Endodermal cell (in vitro differentiated cells): ENCODE measurements around the gene OR4L1. TPM values are rescaled to one million over a fixed set of nuclear protein-coding genes. Genes with fewer than 3 reads are reported as not detected.
"Not testable (repeated sequence)": the region's sequence is repeated elsewhere in the genome, so short reads cannot be mapped to it uniquely, and the experiment has no call there.

Experiments used
- DNase-seq: peaks from one replicate; pipeline ENCODE4 v3.0.0-alpha.2; 2017
- H3K27ac ChIP-seq: 2 replicates; pipeline ENCODE4 v1.5.1; 2013; ENCODE audit warnings: mild to moderate bottlenecking, low read depth, low read length, moderate library complexity
- H3K27me3 ChIP-seq: 2 replicates; pipeline ENCODE4 v1.6.1; 2013; ENCODE audit warnings: mild to moderate bottlenecking, low read length, moderate library complexity; ENCODE audit not compliant: insufficient read depth, control insufficient read depth, poor library complexity, severe bottlenecking
- H3K36me3 ChIP-seq: 2 replicates; pipeline ENCODE4 v1.7.0; 2013; ENCODE audit warnings: mild to moderate bottlenecking, low read length, moderate library complexity; ENCODE audit not compliant: control insufficient read depth, insufficient read depth
- H3K4me1 ChIP-seq: one replicate; pipeline ENCODE4 v1.7.0; 2013; ENCODE audit warnings: low read length; ENCODE audit not compliant: control insufficient read depth, insufficient read depth
- H3K4me3 ChIP-seq: 2 replicates; pipeline ENCODE4 v1.5.1; 2013; ENCODE audit warnings: mild to moderate bottlenecking, low read length, moderate library complexity
- H3K9ac ChIP-seq: 2 replicates; pipeline ENCODE4 v1.6.1; 2013; ENCODE audit warnings: mild to moderate bottlenecking, low read length, moderate library complexity; ENCODE audit not compliant: poor library complexity, severe bottlenecking; ENCODE audit errors: extremely low read depth
- H3K9me3 ChIP-seq: 2 replicates; pipeline ENCODE4 v1.6.1; 2013; ENCODE audit warnings: mild to moderate bottlenecking, low read length, moderate library complexity; ENCODE audit not compliant: control insufficient read depth
- H3K27ac Mint-ChIP-seq: 2 replicates; pipeline ENCODE4 v1.8.0; 2020; ENCODE audit warnings: mixed read lengths
- H3K27me3 Mint-ChIP-seq: 2 replicates; pipeline ENCODE4 v1.8.0; 2021; ENCODE audit warnings: mild to moderate bottlenecking, mixed read lengths; ENCODE audit not compliant: insufficient read depth
- H3K36me3 Mint-ChIP-seq: 2 replicates; pipeline ENCODE4 v1.8.0; 2020; ENCODE audit warnings: low read depth, mixed read lengths
- H3K4me1 Mint-ChIP-seq: 2 replicates; pipeline ENCODE4 v1.8.0; 2020; ENCODE audit warnings: mixed read lengths
- H3K4me3 Mint-ChIP-seq: 2 replicates; pipeline ENCODE4 v1.8.0; 2020; ENCODE audit warnings: mild to moderate bottlenecking, moderate library complexity, mixed read lengths
- H3K9me3 Mint-ChIP-seq: 2 replicates; pipeline ENCODE4 v1.8.0; 2020; ENCODE audit warnings: mild to moderate bottlenecking, mixed read lengths
- CTCF ChIP-seq: fragments of 200-600 bp; sonication (generic); conservative IDR thresholded peaks from 2 replicates; pipeline ENCODE4 v1.5.0; 2021; ENCODE audit warnings: antibody characterized with exemption, mild to moderate bottlenecking
- WGBS, 2 experiments: methylation state at CpG; one replicate each; pipeline versions ENCODE4 v1.1.5 to v1.1.7; 2013; ENCODE audit warnings: missing lambda C conversion rate in 2 of 2, mixed read lengths in 1 of 2; ENCODE audit not compliant: insufficient coverage in 1 of 2, insufficient read length in 1 of 2; 5-methylcytosine and 5-hydroxymethylcytosine counted together
- total RNA-seq, 2 donors: library from RNA; stranded (reverse); fragmentation: NEBNext Ultra II Directional in 1 of 2; extraction: Animal tissue kit (Norgen Biotek cat#: 25700) in 1 of 2; gene quantifications; 2 replicates in 1 of 2; 3 replicates in 1 of 2; pipeline ENCODE4 v1.2.1, GENCODE V29; 2021

Gene OR4L1
- total RNA-seq, 2 donors from 2014 or later = not detected

DNA sequence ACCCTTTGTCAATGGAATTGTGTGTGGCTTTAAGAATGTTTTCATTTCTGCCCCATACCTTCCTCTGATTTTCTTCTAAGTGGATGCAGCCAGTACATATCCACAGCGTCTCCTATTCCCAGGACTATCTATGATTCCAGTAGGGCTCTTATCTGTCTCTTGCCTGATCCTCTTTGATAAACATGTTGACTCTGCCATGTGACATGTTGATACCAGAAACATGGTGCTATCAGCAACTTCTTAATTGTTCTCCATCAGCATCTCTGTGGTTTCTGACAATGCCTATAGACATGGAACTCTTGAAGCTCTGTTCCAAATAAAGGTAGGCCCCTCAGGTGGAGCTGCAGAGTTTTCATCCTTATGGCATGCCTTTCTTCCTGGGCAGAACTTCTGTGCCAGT is 11.6 kb upstream of the OR4L1 start:
- Histone ChIP-seq H3K9ac (no peak overlapping the region), H3K4me1 (no peaks in the 10 kb centered on the region), H3K27ac (no peak overlapping the region), H3K9me3 (peaks cover 77% of the 10 kb centered on the region), H3K27me3 (no peaks in the 10 kb centered on the region), H3K4me3 (peak overlapping the region; percentile 38), H3K36me3 (no peaks in the 10 kb centered on the region)
- Mint-ChIP-seq H3K4me1 (no peaks in the 10 kb centered on the region), H3K9me3 (peaks cover 79% of the 10 kb centered on the region), H3K27me3 (no peaks in the 10 kb centered on the region), H3K36me3 (no peaks in the 10 kb centered on the region), H3K4me3 (no peak overlapping the region), H3K27ac (no peak overlapping the region)
- 45% methylated on average over 1 of the region's 1 CpG for WGBS, 2 experiments
- DNase-seq = no peak
- TF ChIP-seq CTCF = no peak

DNA sequence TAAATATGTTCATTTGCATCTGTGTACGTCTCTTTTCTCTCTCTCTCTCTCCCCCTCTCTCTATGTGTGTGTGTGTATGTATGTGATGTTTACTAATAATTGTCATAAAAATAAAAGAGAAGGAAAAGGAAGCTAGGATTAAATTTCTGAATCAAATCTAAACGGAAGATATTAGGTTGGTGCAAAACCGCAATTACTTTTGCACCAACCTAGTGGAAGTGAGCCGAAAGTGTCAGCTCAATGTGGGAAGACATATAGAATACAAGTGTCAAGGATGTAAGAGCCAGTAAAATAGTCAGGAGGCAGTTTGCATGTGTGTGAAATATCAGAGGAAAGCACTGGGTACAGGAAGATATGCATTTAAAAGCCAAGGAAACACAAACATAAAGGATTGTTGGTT is 32.2 kb downstream of the OR4L1 start:
- Histone ChIP-seq H3K4me3 (no peak overlapping the region), H3K27me3 (no peaks in the 10 kb centered on the region), H3K36me3 (no peaks in the 10 kb centered on the region), H3K9ac (no peak overlapping the region), H3K4me1 (no peaks in the 10 kb centered on the region), H3K27ac (no peak overlapping the region), H3K9me3 (peaks cover 62% of the 10 kb centered on the region)
- H3K27me3 Mint-ChIP-seq = no peaks in the 10 kb centered on the region
- peaks cover 57% of the 10 kb centered on the region for H3K9me3 Mint-ChIP-seq
- no peaks in the 10 kb centered on the region for H3K36me3 Mint-ChIP-seq
- WGBS, 2 experiments = 55 to 64% methylated on average over 3 of the region's 4 CpGs
- DNase-seq = no peak
- H3K27ac Mint-ChIP-seq = no peak overlapping the region
- no peak overlapping the region for H3K4me3 Mint-ChIP-seq
- H3K4me1 Mint-ChIP-seq = no peaks in the 10 kb centered on the region
- TF ChIP-seq CTCF = no peak

- no peaks in the 10 kb centered on the region for H3K4me1 ChIP-seq
- Mint-ChIP-seq H3K4me3 (no peak overlapping the region), H3K9me3 (peaks cover 53% of the 10 kb centered on the region)
Observed at GRCh38 chr14:20093442-20093841, 33.6 kb downstream of the OR4L1 start.

DNA sequence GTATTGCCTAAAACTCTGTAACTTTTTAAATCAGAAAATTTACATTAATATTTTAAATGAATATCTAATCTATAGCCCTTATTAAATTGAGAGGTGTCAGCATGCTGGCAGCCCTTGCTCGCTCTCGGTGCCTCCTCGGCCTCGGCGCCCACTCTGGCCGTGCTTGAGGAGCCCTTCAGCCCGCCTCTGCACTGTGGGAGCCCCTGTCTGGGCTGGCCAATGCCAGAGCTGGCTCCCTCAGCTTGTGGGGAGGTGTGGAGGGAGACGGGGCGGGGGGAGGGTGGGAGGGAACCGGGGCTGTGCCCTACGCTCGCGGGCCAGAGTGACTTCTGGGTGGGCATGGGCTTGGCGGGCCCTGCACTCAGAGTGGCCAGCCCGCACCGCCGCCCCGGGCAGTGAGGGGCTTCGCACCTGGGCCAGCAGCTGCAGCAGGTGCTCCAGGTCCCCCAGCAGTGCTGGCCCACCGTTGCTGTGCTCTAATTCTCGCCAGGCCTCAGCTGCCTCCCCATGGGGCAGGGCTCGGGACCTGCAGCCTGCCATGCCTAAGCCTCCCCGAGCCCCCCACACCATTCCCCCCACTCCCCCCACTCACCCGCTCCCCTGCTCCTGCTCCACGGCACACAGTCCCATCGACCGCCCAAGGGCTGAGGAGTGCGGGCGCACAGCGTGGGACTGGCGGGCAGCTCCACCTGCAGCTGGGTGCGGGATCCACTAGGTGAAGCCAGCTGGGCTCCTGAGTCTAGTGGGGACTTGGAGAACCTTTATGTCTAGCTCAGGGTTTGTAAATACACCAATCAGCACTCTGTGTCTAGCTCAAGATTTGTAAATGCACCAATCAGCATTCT is 39.3 kb downstream of the OR4L1 start:
- not testable (repeated sequence) for H3K36me3 Mint-ChIP-seq, H3K4me1 ChIP-seq, H3K36me3 ChIP-seq, H3K9ac ChIP-seq, H3K4me3 Mint-ChIP-seq, H3K4me3 ChIP-seq, H3K27me3 Mint-ChIP-seq, H3K27ac Mint-ChIP-seq, H3K4me1 Mint-ChIP-seq, DNase-seq, H3K27me3 ChIP-seq, H3K27ac ChIP-seq
- H3K9me3 ChIP-seq = peaks cover 42% of the 10 kb centered on the region
- H3K9me3 Mint-ChIP-seq = peaks cover 58% of the 10 kb centered on the region
- WGBS, 2 experiments = 87 to 93% methylated on average over 5 to 27 of the region's 32 CpGs

More at GRCh38 chr14:20093442-20093841, 33.6 kb downstream of the OR4L1 start:
- Histone ChIP-seq H3K27me3 (no peaks in the 10 kb centered on the region), H3K9ac (no peak overlapping the region), H3K4me3 (no peak overlapping the region), H3K36me3 (no peaks in the 10 kb centered on the region), H3K9me3 (peaks cover 61% of the 10 kb centered on the region), H3K27ac (no peak overlapping the region)
- no peaks in the 10 kb centered on the region for H3K27me3 Mint-ChIP-seq
- no peak overlapping the region for H3K27ac Mint-ChIP-seq
- DNase-seq = no peak
- H3K4me1 Mint-ChIP-seq = no peaks in the 10 kb centered on the region
- no peaks in the 10 kb centered on the region for H3K36me3 Mint-ChIP-seq
- no peak for TF ChIP-seq CTCF
- 34 to 38% methylated on average over 2 to 4 of the region's 4 CpGs for WGBS, 2 experiments
